A549 (cell line): Measurements from ENCODE around the gene LRRC8C.

ENCODE experiments used
- EHMT2 ChIP-seq: fragments of 200-600 bp; sonication (generic); IDR thresholded peaks from 2 replicates; pipeline ENCODE4 v1.6.1; 2016; ENCODE audit warnings: antibody characterized with exemption, low read depth, mild to moderate bottlenecking, moderate library complexity
- POLR2A ChIP-seq: IDR thresholded peaks from 2 replicates; pipeline ENCODE4 v1.6.1; 2012; ENCODE audit warnings: mild to moderate bottlenecking, low read length
- SREBF2 ChIP-seq: fragments of 450-650 bp; IDR thresholded peaks from 2 replicates; pipeline ENCODE4 v1.6.1; 2014; ENCODE audit warnings: mild to moderate bottlenecking, moderate library complexity
- TF ChIP-seq, protein P1 (sequence below): fragments of >200 bp; sonication (Bioruptor Twin); formaldehyde crosslinking; IDR thresholded peaks from 3 replicates; pipeline ENCODE4 v1.5.1; 2016
- TF ChIP-seq, protein P2 (sequence below): fragments of 200-600 bp; sonication (generic); IDR thresholded peaks from 2 replicates; pipeline ENCODE4 v1.6.1; 2016; ENCODE audit warnings: antibody characterized with exemption, mild to moderate bottlenecking, moderate library complexity
- TF ChIP-seq, protein P3 (sequence below): IDR thresholded peaks from 2 replicates; pipeline ENCODE4 v1.6.1; 2012
- TF ChIP-seq, protein P4 (sequence below): fragments of 150-350 bp; IDR thresholded peaks from 2 replicates; pipeline ENCODE4 v1.6.1; 2014; ENCODE audit warnings: low read depth, mild to moderate bottlenecking, low read length

DNA sequence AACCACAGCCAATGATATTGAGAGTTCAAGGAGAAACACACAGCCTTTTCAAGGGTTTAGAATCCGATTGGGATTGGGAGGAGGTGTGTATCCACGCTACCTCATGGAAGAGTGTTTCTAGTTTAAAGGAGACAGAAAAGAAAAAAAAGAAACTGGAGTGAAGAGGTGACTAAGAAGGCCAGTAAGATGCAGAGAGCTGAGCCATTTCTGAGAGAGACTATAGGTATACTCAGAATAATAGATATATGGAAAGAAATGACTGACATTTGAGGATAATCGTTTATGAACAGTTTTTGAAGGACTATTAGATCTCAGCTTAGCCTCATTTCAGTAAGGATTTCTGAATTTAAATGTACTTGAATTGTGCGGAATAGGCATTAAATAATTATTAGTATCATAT, 42.8 kb downstream of the LRRC8C start:
- TF ChIP-seq POLR2A (no peak), EHMT2 (no peak), SREBF2 (no peak)
- TF ChIP-seq, protein P1, sequence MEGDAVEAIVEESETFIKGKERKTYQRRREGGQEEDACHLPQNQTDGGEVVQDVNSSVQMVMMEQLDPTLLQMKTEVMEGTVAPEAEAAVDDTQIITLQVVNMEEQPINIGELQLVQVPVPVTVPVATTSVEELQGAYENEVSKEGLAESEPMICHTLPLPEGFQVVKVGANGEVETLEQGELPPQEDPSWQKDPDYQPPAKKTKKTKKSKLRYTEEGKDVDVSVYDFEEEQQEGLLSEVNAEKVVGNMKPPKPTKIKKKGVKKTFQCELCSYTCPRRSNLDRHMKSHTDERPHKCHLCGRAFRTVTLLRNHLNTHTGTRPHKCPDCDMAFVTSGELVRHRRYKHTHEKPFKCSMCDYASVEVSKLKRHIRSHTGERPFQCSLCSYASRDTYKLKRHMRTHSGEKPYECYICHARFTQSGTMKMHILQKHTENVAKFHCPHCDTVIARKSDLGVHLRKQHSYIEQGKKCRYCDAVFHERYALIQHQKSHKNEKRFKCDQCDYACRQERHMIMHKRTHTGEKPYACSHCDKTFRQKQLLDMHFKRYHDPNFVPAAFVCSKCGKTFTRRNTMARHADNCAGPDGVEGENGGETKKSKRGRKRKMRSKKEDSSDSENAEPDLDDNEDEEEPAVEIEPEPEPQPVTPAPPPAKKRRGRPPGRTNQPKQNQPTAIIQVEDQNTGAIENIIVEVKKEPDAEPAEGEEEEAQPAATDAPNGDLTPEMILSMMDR: no peak
- TF ChIP-seq, protein P2, sequence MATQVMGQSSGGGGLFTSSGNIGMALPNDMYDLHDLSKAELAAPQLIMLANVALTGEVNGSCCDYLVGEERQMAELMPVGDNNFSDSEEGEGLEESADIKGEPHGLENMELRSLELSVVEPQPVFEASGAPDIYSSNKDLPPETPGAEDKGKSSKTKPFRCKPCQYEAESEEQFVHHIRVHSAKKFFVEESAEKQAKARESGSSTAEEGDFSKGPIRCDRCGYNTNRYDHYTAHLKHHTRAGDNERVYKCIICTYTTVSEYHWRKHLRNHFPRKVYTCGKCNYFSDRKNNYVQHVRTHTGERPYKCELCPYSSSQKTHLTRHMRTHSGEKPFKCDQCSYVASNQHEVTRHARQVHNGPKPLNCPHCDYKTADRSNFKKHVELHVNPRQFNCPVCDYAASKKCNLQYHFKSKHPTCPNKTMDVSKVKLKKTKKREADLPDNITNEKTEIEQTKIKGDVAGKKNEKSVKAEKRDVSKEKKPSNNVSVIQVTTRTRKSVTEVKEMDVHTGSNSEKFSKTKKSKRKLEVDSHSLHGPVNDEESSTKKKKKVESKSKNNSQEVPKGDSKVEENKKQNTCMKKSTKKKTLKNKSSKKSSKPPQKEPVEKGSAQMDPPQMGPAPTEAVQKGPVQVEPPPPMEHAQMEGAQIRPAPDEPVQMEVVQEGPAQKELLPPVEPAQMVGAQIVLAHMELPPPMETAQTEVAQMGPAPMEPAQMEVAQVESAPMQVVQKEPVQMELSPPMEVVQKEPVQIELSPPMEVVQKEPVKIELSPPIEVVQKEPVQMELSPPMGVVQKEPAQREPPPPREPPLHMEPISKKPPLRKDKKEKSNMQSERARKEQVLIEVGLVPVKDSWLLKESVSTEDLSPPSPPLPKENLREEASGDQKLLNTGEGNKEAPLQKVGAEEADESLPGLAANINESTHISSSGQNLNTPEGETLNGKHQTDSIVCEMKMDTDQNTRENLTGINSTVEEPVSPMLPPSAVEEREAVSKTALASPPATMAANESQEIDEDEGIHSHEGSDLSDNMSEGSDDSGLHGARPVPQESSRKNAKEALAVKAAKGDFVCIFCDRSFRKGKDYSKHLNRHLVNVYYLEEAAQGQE: no peak
- TF ChIP-seq, protein P3, sequence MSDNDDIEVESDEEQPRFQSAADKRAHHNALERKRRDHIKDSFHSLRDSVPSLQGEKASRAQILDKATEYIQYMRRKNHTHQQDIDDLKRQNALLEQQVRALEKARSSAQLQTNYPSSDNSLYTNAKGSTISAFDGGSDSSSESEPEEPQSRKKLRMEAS: no peak
- TF ChIP-seq, protein P4, sequence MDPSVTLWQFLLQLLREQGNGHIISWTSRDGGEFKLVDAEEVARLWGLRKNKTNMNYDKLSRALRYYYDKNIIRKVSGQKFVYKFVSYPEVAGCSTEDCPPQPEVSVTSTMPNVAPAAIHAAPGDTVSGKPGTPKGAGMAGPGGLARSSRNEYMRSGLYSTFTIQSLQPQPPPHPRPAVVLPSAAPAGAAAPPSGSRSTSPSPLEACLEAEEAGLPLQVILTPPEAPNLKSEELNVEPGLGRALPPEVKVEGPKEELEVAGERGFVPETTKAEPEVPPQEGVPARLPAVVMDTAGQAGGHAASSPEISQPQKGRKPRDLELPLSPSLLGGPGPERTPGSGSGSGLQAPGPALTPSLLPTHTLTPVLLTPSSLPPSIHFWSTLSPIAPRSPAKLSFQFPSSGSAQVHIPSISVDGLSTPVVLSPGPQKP: no peak
